Sciatic nerve (tissue), 2 donors: ENCODE results near the gene ADO. TPM values are rescaled to one million over a fixed set of nuclear protein-coding genes. Genes with fewer than 3 reads are reported as not detected.
A peak's percentile ranks its signal among the peaks of the same experiment; 100 is the strongest.

ENCODE experiments used
- ATAC-seq: fragments of 200-7000 bp; cut with Tn5 transposase; one replicate; pipeline ENCODE4 v1.9.1; 2020; ENCODE audit warnings: mild to moderate bottlenecking, moderate library complexity
- DNase-seq: peaks from one replicate; pipeline ENCODE4 v3.0.0-alpha.2; 2020; ENCODE audit warnings: low spot score
- intact Hi-C: fragments of 100-400 bp; cut with DNase I; formaldehyde crosslinking; loops from one replicate; pipeline ENCODE4 v1.14.2; 2022
- total RNA-seq: library from RNA; stranded (reverse); fragmentation: NEBNext Ultra II Directional; extraction: Animal tissue kit (Norgen Biotek cat#: 25700); gene quantifications from one replicate; pipeline ENCODE4 v1.2.1, GENCODE V29; 2021
- donor health status: DM: no; HTN: no; CAD: no.
- donor health status: DM: no; HTN: no; CAD: no.

ADO gene
- total RNA-seq, 1 donor from 2014 or later: 35.1 TPM

GRCh38 chr10:62790019-62790555, 14.4 kb upstream of the ADO start:
- no peak for DNase-seq
- intact Hi-C loops: no loop called here
- no peak for ATAC-seq

DNA sequence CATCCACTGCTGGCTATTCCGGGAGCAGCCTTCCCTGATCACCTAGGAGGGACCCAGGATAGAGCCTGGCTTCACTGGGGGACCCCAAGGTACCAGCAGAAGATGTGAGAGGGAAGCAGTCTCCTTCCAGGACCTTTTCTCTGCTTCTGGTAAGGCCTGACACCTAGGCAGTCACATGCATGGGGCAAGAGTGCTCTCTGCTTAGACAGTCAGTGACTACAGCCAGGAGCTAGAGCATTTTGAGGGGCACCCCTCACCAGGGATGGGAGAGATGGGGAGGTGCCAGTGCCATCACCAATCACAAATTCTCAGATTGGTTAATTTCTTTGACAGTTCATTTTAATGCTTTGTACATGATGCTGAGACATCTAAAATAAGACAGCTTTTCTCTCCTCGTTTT, 13.9 kb upstream of the ADO start:
- intact Hi-C loops: no loop called here
- ATAC-seq (no peak), DNase-seq (no peak)

- intact Hi-C loops: no loop called here
- DNase-seq (no peak), ATAC-seq (no peak)
These were observed 12.3 kb upstream of the ADO start for GRCh38 chr10:62792261-62792660.

DNA sequence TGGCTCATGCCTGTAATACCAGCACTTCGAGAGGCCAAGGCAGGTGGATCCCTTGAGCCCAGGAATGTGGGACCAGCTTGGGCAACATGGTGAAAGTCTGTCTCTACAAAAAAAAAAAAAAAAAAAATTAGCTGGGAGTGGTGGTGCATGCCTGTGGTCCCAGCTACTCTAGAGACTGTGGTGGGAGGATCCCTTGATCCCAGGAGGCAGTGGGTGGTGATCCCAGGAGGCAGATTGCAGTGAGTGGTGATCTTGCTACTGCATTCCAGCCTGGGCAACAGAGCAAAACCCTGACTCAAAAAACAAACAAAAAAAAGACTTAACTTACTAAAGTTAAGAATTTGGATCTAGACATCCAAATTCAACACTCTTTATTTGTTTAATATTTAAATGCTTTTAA, 10.2 kb upstream of the ADO start:
- ATAC-seq (no peak), DNase-seq (no peak)
- intact Hi-C loops: no loop called here

DNA sequence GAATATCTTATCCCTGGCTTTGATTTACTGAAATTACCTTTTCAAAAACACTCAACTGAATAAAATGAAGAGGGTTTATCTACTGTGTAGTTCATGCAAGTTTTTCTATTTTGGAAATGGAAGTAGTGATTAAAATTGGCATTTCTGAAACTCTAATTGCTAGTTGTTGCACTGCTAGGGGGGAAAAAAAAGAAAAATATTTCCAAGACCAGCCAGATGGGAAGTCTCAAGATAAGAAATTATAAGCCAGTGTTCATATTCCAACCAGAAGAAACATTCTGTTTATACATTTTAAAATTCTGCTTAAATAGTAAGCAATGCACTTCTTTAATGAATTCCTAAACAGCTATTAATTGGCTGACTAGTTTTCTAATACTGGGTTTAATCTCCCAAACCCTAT, 9.4 kb upstream of the ADO start:
- intact Hi-C loops: no loop called here
- ATAC-seq: no peak
- no peak for DNase-seq

DNA sequence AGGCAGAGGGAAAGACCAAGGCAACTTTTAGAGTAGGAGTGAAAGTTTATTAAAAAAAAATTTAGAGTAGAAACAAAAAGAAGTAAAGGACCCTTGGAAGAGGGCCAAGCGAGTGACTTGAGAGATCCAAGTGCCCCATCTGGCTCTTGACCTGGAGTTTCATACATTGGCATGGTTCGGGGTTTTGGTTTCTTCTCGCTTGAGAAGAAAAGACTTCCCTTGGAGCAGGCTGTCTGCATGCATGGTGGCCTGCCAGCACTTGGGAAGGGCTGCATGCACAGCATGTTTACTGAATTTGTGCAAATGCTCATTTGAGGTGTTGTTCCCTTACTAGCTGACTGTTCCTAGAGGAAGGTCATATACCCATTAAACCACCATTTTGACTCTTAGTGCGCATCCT, 8.8 kb upstream of the ADO start:
- DNase-seq (no peak), ATAC-seq (no peak)
- intact Hi-C loops: no loop called here

DNA sequence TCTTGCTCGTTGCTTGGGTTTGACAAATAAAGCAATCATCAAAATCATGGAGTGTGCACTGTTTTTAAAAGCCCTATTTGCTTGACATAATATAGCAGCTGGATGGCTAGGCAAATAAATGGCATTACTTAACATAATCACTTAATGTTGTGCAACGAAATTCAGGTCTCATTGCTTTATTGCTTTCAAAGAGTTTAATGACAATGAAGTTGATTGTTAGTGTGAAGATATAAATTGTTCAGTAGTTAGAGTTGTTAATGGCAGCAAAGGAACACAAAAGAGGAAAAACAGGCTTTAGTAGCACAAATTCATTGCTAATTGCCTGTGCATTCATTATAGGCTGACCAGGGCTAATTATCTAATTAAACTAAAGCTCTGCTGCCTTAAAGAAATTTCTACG, 7.6 kb upstream of the ADO start:
- intact Hi-C loops: no loop called here
- ATAC-seq (no peak), DNase-seq (no peak)

GRCh38 chr10:62801871-62802270, 2.6 kb upstream of the ADO start:
- DNase-seq: no peak
- intact Hi-C loops: no loop called here
- no peak for ATAC-seq

GRCh38 chr10:62803724-62804355, 680 bp upstream of the ADO start:
- no peak for DNase-seq
- intact Hi-C loops: no loop called here
- ATAC-seq: peak; percentile 54

- intact Hi-C loops: no loop called here
These were observed 945 bp downstream of the ADO start for GRCh38 chr10:62805231-62806099.

GRCh38 chr10:62806251-62806650, 1.7 kb downstream of the ADO start:
- intact Hi-C loops: no loop called here
- ATAC-seq (no peak), DNase-seq (no peak)

More at GRCh38 chr10:62805231-62806099, 945 bp downstream of the ADO start:
- ATAC-seq (no peak), DNase-seq (peak; percentile 68)

GRCh38 chr10:62810156-62810902, 5.8 kb downstream of the ADO start:
- intact Hi-C loops: no loop called here
- ATAC-seq: no peak

DNA sequence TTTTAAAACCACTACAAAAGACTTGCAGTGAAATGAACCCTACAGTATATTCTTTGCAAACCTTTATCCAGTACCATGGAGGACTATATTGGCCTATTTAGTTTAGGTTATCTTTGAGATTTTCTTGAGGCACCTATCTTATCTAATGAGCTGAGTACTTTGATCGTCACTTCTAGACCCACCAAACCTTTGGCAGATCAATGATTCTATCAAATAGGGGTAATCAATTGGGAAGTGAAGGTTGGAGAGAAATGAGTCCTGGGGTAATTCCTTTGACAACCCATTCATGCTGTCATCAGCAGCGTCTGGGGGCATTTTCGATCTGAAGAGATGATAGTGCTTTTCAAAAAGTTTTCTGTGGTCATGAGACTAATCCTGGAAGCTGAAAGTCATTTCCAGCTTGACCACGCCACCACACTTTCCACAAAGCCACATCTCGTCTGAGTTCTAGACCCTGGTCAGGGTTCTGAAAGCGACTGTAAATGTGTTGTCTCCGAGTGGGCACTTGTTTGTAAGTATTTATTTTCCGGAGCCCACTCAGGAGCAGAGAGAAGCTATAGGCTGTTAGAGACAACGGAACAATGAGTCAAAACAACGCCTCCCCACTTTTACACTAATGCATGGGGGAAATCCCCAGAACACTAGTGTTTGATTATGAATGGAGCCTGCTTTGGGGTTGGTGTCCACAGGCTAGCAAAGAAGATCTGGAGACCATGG, 6.8 kb downstream of the ADO start:
- intact Hi-C loops: no loop called here
- DNase-seq (no peak), ATAC-seq (no peak)

More at GRCh38 chr10:62810156-62810902, 5.8 kb downstream of the ADO start:
- DNase-seq: no peak

GRCh38 chr10:62812672-62813439, 8.3 kb downstream of the ADO start:
- no peak for ATAC-seq
- intact Hi-C loops: no loop called here

GRCh38 chr10:62813453-62813852, 8.9 kb downstream of the ADO start:
- ATAC-seq (no peak), DNase-seq (no peak)
- intact Hi-C loops: no loop called here

More at GRCh38 chr10:62812672-62813439, 8.3 kb downstream of the ADO start:
- DNase-seq: no peak

DNA sequence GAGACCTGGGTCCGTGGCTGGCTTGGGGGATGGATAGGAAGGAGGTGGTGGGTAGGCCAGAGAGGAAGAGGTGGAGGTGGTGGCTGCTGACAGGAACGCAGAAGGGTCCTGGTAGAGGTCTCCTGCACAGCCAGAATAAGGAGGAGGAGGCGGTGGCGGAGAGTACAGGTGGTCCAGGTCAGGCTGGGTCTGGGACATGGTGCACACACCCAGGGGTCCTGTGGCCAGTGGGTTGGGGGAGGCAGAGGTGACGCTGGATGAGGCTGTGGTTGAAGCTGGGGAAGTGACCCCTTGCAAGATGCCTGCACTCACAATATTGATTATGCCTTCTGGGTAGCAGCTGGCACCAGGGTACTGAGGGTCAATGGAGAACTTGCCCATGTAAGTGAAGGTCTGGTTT, 9.5 kb downstream of the ADO start:
- ATAC-seq (no peak), DNase-seq (no peak)
- intact Hi-C loops: no loop called here

GRCh38 chr10:62814756-62815380, 10.3 kb downstream of the ADO start:
- no peak for DNase-seq
- ATAC-seq: no peak
- intact Hi-C loops: loop anchor here (5.0 kb wide), 1 partner anchor 203 kb away; no protein-coding TSS in a partner anchor
